Type B pancreatic cell (in vitro differentiated cells): ENCODE measurements around the gene RIMS1. TPM values are rescaled to one million over a fixed set of nuclear protein-coding genes. Genes with fewer than 3 reads are reported as not detected.

Experiments
- DNase-seq: peaks from one replicate; pipeline ENCODE4 v3.0.0; 2021; ENCODE audit warnings: mixed read lengths; ENCODE audit not compliant: unreplicated experiment; ENCODE audit errors: extremely low spot score
- H3K27ac Mint-ChIP-seq: 2 replicates; pipeline ENCODE4 v1.8.0; 2021; ENCODE audit warnings: mild to moderate bottlenecking, mixed read lengths
- H3K27me3 Mint-ChIP-seq: 2 replicates; pipeline ENCODE4 v1.8.0; 2021; ENCODE audit warnings: mixed read lengths
- H3K36me3 Mint-ChIP-seq: 2 replicates; pipeline ENCODE4 v1.8.0; 2021; ENCODE audit warnings: mixed read lengths
- H3K4me1 Mint-ChIP-seq: one replicate; pipeline ENCODE4 v1.8.0; 2021; ENCODE audit warnings: mixed read lengths; ENCODE audit not compliant: unreplicated experiment
- H3K4me3 Mint-ChIP-seq: 2 replicates; pipeline ENCODE4 v1.8.0; 2021; ENCODE audit warnings: mild to moderate bottlenecking, mixed read lengths
- H3K9me3 Mint-ChIP-seq: 2 replicates; pipeline ENCODE4 v1.8.0; 2021; ENCODE audit warnings: mixed read lengths
- CTCF ChIP-seq: fragments of 200-600 bp; sonication (generic); conservative IDR thresholded peaks from 2 replicates; pipeline ENCODE4 v1.5.0; 2021; ENCODE audit warnings: antibody characterized with exemption, mild to moderate bottlenecking
- total RNA-seq: library from RNA; stranded (reverse); gene quantifications from 2 replicates; pipeline ENCODE4 v1.2.1, GENCODE V29; 2021; ENCODE audit warnings: low replicate concordance

The RIMS1 gene
- total RNA-seq, 1 donor from 2014 or later, result 5.9 TPM

GRCh38 chr6:72132427-72132826 is 246.1 kb downstream of the RIMS1 start:
- no peak overlapping the region for H3K27ac Mint-ChIP-seq
- DNase-seq, result no peak
- no peak overlapping the region for H3K4me3 Mint-ChIP-seq
- no peaks in the 10 kb centered on the region for H3K4me1 Mint-ChIP-seq
- no peaks in the 10 kb centered on the region for H3K9me3 Mint-ChIP-seq
- H3K36me3 Mint-ChIP-seq, result no peaks in the 10 kb centered on the region
- no peaks in the 10 kb centered on the region for H3K27me3 Mint-ChIP-seq
- no peak for TF ChIP-seq CTCF

DNA sequence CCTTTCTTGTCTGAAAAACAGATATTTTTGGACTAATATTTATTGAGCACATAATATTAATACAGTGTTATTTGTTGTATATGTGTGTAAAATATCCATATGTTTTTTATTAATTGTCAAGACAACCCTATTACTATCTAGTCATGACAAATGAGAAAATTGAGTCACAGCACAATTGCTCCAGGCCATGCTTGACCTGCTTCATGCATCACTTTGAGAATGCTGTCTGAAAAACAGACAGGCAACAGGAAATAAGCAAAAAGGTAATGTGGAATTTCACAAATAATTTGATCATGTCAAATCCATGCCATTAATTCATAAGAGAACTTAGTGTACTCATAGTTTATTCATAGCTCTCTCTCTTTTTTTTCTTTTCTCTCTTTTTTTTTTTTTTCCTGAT is 246.5 kb downstream of the RIMS1 start:
- Mint-ChIP-seq H3K27ac (no peak overlapping the region), H3K9me3 (no peaks in the 10 kb centered on the region), H3K27me3 (no peaks in the 10 kb centered on the region), H3K4me3 (no peak overlapping the region), H3K4me1 (no peaks in the 10 kb centered on the region), H3K36me3 (no peaks in the 10 kb centered on the region)
- TF ChIP-seq CTCF, result no peak
- no peak for DNase-seq

- TF ChIP-seq CTCF, result no peak
- Mint-ChIP-seq H3K4me1 (no peaks in the 10 kb centered on the region), H3K36me3 (no peaks in the 10 kb centered on the region), H3K27me3 (no peaks in the 10 kb centered on the region), H3K27ac (no peak overlapping the region), H3K9me3 (no peaks in the 10 kb centered on the region), H3K4me3 (no peak overlapping the region)
- no peak for DNase-seq
Observed at GRCh38 chr6:72133324-72133723, 247.0 kb downstream of the RIMS1 start.

DNA sequence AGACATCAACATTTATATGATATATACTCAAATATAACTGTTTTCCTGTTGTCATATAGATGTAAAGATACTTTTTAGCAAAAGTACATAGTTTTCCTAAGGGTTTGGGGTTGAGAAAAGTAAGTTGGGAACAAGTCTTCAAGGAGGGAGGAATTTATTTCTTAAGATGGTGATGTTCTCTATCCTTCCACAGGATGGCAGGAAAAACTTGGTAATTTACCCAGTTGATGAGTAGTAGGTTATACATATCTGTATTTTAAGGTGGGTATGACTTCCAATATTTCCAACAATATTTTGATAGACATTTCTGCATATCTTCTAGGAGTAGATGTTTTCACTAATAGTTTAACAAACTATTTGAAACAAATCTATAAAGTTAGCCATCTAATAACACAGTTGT is 254.4 kb downstream of the RIMS1 start:
- H3K4me1 Mint-ChIP-seq, result no peaks in the 10 kb centered on the region
- no peaks in the 10 kb centered on the region for H3K9me3 Mint-ChIP-seq
- no peak for DNase-seq
- H3K36me3 Mint-ChIP-seq, result no peaks in the 10 kb centered on the region
- peak; percentile 34 for TF ChIP-seq CTCF
- H3K27me3 Mint-ChIP-seq, result no peaks in the 10 kb centered on the region
- no peak overlapping the region for H3K4me3 Mint-ChIP-seq
- H3K27ac Mint-ChIP-seq, result no peak overlapping the region

DNA sequence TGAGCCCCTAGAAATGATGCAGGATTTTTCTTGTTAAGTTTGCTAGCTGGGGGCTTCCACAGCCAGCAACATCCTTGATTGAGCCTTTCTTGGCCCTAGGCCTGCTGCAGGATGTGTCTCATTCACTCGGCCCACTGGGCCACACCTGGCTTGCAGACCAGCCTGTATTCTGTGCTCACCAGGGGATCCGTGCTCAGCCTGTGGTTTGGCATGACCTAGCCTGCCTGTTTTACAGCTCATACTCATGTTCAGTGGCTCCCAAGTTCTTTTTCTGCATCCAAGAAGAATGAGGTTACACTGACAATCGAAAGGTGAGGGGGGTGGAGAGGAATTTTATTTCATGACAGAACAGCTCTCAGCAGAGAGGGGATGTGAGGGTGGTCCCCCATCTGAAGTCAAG is 263.4 kb downstream of the RIMS1 start:
- Mint-ChIP-seq H3K27ac (no peak overlapping the region), H3K4me1 (no peaks in the 10 kb centered on the region), H3K36me3 (no peaks in the 10 kb centered on the region), H3K9me3 (peaks cover 9% of the 10 kb centered on the region), H3K27me3 (no peaks in the 10 kb centered on the region), H3K4me3 (no peak overlapping the region)
- DNase-seq, result no peak
- TF ChIP-seq CTCF, result no peak

DNA sequence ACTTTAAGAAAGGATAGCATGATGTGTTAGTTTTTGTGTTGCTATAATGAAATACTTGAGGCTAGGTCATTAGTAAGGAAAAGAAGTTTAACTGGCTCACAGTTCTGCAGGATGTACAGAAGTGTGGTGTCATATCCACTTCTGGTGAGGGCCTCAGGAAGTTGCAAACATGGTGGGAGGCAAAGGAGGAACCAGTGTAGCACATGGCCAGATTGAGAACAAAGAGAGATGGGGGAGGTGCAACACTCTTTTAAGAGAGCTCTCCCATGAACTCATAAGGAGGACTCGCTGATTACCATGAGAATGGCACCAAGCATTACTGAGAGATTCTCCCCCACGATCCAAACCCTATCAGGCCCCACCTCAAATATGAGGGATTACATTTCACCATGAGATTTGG is 265.4 kb downstream of the RIMS1 start:
- Mint-ChIP-seq H3K4me1 (no peaks in the 10 kb centered on the region), H3K4me3 (no peak overlapping the region), H3K27ac (no peak overlapping the region), H3K36me3 (no peaks in the 10 kb centered on the region), H3K27me3 (no peaks in the 10 kb centered on the region), H3K9me3 (peaks cover 7% of the 10 kb centered on the region)
- no peak for TF ChIP-seq CTCF
- no peak for DNase-seq
